Measurements from ENCODE around the gene C4orf54.

- TF ChIP-seq RARB (CRISPR knock-in tag; IDR thresholded peaks at IDR 0.05) (no peak), ARNTL (CRISPR knock-in tag; IDR thresholded peaks at IDR 0.05; ENCODE audit: borderline replicate concordance, low read depth) (no peak), PPARA (CRISPR knock-in tag; IDR thresholded peaks at IDR 0.05; ENCODE audit: borderline replicate concordance) (no peak), TCF4 (CRISPR knock-in tag; IDR thresholded peaks at IDR 0.05; ENCODE audit: borderline replicate concordance) (no peak), ZNF8 (CRISPR knock-in tag; IDR thresholded peaks at IDR 0.05) (no peak), CSRNP3 (CRISPR knock-in tag; IDR thresholded peaks at IDR 0.05) (no peak), CSDC2 (CRISPR knock-in tag; IDR thresholded peaks at IDR 0.05) (no peak), ZFP3 (CRISPR knock-in tag; IDR thresholded peaks at IDR 0.05) (no peak), PATZ1 (CRISPR knock-in tag; IDR thresholded peaks at IDR 0.05; ENCODE audit: borderline replicate concordance) (no peak)
These were observed 3.7 kb downstream of the C4orf54 start for GRCh38 chr4:99653916-99654315.

All from SK-N-SH treated with all-trans-retinoic acid at 6 μM for 48 hours (cell line).